ENCODE measurements around the gene TFEB. TPM values are rescaled to one million over a fixed set of nuclear protein-coding genes. Genes with fewer than 3 reads are reported as not detected.

The TFEB gene
- total RNA-seq, 1 experiment from 2014 or later: 3.6 TPM

GRCh38 chr6:41675992-41676391, 59.4 kb downstream of the TFEB start:
- no peak for DNase-seq (ENCODE audit: low read depth)

DNA sequence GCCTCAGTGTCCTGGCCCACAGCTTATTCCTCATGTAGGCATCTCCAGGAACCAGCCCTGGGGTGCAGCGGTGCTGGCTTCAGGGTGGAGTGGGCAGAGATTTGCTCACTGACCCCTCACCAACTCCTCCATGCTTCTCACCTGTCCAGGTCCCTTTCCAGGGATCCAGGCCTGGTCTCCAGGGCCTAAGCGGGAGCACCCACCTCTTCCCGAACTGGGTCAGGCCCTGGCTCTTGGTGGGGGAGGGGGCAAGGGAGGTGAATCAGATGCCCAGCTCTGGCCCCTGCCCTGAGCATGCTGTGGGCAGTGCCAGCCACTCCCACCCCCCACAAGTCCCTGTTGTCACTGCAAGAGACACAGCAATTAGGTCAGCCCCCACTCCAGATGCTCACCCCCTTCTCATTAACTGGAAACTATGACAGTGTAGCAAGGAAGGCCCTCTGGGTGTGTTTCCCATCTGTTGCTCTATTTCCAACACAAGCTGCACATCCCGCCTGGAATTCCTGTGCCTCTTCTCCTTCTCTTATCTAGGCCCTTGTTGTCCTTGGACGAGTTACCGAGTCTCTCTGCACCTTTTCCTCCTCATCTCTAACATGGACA, 60.1 kb downstream of the TFEB start:
- DNase-seq (ENCODE audit: low read depth): no peak

GRCh38 chr6:41674231-41675000, 61.0 kb downstream of the TFEB start:
- no peak for DNase-seq (ENCODE audit: low read depth)

DNA sequence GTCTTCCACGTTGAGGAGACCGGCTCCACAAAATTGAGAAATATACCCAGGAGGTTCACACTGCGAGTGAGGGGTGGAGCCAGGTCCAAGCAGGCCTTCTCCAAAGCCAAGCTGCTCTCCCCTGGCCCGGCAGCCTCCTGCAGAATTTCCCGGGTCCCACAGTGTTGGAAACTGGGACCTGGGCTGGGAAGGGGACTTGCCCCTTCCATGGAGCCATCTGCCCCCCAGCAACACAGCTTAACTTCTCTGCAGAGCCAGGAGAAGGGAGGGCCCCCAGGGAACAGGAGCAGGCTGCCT, 61.8 kb downstream of the TFEB start:
- DNase-seq (ENCODE audit: low read depth): no peak

DNA sequence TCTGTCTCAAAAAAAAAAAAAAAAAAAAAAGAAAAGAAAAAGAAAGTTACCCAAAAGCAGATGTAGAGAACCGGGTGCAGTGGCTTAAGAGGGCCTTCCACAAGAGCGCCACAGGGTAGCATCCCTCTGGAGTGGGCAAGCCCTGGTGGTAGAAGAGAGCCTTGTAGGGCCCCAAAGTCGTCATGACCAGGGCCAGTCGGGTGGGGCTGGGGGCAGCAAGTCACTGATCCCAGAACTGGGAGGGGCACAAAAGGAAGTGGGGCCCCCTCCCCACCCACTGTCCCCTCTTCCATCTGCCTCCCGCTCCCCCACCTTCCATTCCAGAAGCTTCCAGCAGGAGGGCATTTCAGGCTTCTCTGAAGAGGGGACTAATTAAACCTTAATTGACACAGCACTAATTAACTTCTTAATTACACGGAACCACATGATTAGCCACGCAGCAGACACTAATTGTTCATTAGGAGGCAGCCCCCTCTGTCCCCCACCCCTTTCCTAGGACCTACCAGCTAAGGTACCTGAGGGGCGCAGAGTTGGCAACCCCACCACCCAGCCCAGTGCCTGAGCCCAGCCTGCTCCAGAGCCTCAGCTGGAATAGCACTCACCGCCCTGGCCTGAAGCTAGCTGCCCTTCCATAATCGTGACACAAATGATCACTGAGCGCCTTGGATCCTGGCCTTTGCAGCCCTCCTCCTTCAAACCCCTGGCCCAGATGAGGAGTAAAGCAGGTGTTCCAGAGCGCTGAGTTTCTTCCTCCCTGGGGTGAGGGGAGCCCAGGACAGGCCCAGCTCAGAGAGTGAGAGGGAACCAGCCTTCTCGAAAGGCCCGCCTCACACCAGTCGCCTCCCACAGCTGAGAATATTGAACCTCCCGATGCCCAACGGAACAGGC, 62.3 kb downstream of the TFEB start:
- no peak for DNase-seq (ENCODE audit: low read depth)

- no peak for DNase-seq (ENCODE audit: low read depth)
Observed at GRCh38 chr6:41672016-41672415, 63.4 kb downstream of the TFEB start.

DNA sequence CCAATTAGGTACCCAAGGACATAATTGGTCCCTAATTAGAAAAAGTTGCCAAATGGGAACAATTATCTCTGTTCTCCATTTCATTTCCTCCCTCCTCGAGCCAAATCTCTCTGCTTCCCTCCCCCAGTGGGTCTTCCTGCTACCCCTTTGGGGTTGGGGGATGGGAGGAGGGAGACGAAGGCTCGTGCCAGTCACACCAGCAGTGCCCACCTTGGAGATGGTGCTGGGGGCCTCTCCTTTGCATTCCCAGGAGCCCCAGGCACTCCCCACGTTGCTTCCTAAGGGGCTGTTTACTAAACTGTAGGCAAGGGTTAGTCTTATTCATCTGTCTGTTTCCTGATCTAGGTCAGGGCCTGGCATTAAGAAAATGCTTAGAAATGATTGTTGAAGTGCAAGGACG, 64.0 kb downstream of the TFEB start:
- DNase-seq (ENCODE audit: low read depth): no peak

- no peak for DNase-seq (ENCODE audit: low read depth)
Observed at GRCh38 chr6:41670703-41671360, 64.6 kb downstream of the TFEB start.

GRCh38 chr6:41668968-41669367, 66.4 kb downstream of the TFEB start:
- no peak for DNase-seq (ENCODE audit: low read depth)

DNA sequence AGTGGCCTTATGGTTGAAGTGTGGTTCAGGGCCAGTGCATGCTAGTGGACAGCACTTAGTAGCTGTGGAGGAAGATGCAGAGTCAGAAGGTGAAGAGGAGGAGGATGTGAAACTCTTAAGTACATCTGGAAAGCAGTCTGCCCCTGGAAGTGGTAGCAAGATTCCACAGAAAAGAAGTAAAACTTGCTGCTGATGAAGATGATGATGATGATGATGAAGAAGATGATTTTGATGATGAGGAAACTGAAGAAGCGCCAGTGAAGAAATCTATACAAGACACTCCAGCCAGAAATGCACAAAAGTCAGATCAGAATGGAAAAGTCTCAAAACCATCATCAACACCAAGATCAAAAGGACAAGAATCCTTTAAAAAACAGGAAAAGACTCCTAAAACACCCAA, 68.2 kb downstream of the TFEB start:
- no peak for DNase-seq (ENCODE audit: low read depth)

- no peak for DNase-seq (ENCODE audit: low read depth)
Observed at GRCh38 chr6:41664271-41664670, 71.1 kb downstream of the TFEB start.

- DNase-seq (ENCODE audit: low read depth): no peak
Observed at GRCh38 chr6:41663568-41663967, 71.8 kb downstream of the TFEB start.

DNA sequence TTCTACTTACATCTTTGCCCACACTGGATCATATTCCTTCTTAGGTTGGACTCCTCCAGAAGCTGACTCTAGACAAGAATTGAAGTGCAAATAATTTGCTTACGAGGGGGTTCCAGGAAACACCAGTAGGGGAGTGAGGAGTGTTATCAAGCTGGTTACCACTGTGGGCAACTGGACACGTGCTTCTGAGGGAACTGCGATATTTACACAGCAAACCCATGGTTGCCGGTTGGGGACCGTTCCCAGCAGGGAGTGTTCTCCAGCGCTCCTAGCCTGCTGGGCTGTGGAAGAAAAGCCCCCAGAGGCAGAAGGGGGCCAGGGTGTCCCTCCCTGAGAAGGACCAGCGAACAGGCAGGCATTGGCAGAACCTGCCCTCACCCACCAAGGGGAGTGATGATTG, 75.5 kb downstream of the TFEB start:
- no peak for DNase-seq (ENCODE audit: low read depth)

DNA sequence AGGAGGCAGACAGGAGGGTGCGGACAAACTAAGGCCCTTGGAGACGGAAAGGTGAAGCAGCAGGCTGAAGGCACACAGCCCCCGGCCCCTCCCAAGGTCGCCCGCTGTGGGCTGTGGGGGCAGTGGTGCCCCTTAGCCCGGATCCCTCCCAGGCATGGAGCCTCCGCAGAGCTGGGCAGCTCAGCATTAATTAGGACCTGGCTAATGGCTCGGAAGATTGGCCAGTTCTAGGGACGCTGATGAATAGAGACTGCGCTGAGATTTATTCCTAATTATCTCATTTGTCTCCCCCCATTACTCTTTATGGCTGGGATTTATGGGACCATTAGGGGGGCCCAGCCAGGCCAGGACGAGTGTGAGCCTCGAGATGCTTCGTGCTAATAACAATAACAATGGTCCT, 76.8 kb downstream of the TFEB start:
- DNase-seq (ENCODE audit: low read depth): no peak

- DNase-seq (ENCODE audit: low read depth): no peak
Observed at GRCh38 chr6:41657131-41658094, 78.0 kb downstream of the TFEB start.

DNA sequence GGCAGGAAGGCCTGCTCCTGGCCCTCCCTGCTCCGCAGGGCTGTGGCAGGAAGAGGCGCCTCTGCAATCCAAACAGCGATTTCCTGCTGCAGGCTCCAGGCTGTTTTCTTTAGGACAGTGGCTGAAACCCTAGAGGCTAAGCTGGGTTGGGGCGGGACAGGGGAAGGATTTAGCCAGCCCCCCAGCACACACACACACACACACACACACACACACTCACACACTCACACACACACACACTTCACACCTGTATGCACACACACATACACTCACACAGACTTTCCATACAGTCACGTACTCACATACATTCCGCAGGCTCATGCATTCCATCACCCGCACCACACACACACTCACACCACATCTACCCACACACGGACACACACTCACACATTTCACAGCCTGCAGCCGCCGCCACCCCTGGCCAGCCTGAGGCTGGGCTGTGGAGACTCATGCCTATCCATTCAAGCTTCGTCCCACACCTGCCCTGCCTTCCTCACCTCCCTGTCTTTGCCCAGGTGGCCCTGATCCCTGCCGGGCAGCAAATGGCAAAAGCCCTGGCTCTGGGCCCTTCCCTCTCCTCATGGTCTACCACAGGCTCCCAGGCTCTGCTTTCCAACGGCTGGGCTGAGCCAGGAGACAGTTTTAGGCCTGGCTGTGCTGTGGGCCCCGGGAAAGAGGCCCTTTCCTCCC, 79.3 kb downstream of the TFEB start:
- DNase-seq (ENCODE audit: low read depth): no peak

DNA sequence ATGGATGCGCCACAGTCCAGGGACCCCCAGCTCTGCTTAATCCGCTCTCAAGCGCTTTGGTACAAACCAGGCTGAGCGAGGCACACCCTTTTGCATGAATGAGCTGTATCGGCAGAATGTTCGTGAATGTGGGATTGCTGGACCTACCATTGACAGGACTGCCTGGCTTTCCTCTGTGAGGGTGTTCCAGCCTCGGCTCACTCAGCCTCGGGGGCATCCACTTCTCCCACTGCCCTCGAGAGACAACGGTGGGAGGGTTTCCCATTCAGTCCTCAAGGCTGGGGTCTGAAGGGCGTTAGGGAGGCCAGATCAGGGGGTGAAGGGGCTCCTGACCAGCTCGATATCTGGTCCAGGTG, 79.8 kb downstream of the TFEB start:
- DNase-seq (ENCODE audit: low read depth): no peak

GRCh38 chr6:41655176-41655575, 80.2 kb downstream of the TFEB start:
- DNase-seq (ENCODE audit: low read depth): no peak

DNA sequence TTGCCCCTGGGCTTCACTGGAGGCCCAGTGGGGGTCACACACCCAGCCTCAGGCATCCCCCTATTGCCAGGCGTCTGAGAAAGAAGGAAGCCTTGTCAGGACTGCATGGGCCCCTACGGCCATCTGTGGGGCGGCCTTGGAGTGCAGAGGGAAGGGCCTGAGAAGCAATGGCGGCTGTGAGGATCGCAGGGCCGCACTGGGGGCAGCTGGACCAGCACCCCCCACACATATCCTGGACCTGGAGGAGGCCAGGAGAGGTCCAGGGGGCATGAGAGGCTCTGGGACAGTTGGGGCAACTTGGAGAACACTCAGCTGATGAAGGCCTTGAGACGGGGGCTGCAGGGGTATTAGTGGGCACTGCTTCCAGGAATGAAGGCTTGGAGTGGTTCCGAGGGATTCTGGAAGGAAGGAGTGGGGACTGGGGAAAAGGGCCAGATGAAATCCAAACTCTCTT, 80.7 kb downstream of the TFEB start:
- no peak for DNase-seq (ENCODE audit: low read depth)

- no peak for DNase-seq (ENCODE audit: low read depth)
Observed at GRCh38 chr6:41654151-41654697, 81.2 kb downstream of the TFEB start.
